HG02759 (cell line): ENCODE results near the gene PITX1.

Source experiments
- ATAC-seq: cut with Tn5 transposase; IDR thresholded peaks from one replicate; pipeline ENCODE4 v1.9.1; 2021; ENCODE audit warnings: mild to moderate bottlenecking, moderate library complexity; ENCODE audit not compliant: unreplicated experiment

PITX1 gene

DNA sequence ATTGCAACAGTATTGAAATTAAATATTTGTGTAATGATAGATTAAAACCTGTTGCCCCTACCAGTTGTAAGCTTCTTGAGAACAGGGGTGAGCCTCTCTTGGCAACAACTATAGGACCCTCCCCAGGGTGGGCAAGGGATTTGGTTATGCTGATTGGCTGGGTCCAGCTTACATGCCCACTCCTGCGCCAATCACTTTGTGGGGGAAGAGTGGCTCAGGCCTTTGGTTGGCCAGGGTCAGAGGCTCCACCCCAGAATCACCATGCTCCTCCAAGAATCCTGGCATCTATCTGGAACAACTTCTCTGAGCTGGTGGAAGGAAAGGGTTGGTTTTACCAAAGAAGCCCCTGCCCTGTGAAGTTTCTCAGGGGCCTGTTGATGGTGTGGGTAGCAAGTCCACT is 8.6 kb upstream of the PITX1 start:
- no peak for ATAC-seq

GRCh38 chr5:135041726-135042125 is 7.7 kb upstream of the PITX1 start:
- no peak for ATAC-seq

GRCh38 chr5:135041145-135041587 is 7.1 kb upstream of the PITX1 start:
- ATAC-seq = no peak

DNA sequence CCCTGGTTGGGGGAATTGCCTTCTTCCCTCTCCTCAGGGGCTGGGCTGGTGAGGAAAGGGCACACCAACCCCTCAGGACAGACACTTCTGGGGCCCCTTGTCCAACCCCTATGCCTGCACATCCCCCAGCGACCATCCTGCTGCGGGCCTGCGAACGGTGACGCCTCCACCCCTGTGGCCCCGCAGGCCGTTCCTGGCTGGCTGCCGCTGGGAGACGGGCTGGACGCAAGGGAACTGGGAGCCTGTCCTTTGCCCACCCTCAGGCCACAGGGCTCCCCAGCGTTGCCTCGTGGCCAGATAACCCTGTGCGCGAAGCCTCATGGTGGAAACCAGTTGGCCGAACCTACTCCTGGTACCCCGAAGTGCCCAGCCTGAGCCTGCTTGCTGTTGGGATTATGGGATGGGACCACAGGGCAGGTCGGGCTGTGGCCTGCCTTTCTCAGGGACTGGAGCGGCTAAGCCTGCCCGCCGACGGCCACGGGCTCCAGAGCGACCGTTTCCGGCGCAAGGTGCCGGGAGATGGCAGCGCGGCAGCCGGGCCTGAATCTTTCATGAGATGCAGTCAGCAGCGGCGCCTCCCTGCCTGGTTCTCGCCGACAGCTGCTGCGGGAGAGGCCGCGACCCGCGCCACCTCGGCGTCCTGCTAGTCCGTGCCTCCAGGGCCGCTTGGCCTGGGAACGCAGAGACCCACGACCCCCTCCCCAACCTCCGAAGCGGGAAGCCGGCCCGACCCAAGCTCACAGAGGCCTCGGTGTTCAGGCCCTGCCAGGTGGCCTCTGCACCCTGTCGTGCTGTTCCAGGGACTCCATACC is 6.5 kb upstream of the PITX1 start:
- no peak for ATAC-seq

- ATAC-seq = no peak
These were observed 6.0 kb upstream of the PITX1 start for GRCh38 chr5:135040034-135040332.

DNA sequence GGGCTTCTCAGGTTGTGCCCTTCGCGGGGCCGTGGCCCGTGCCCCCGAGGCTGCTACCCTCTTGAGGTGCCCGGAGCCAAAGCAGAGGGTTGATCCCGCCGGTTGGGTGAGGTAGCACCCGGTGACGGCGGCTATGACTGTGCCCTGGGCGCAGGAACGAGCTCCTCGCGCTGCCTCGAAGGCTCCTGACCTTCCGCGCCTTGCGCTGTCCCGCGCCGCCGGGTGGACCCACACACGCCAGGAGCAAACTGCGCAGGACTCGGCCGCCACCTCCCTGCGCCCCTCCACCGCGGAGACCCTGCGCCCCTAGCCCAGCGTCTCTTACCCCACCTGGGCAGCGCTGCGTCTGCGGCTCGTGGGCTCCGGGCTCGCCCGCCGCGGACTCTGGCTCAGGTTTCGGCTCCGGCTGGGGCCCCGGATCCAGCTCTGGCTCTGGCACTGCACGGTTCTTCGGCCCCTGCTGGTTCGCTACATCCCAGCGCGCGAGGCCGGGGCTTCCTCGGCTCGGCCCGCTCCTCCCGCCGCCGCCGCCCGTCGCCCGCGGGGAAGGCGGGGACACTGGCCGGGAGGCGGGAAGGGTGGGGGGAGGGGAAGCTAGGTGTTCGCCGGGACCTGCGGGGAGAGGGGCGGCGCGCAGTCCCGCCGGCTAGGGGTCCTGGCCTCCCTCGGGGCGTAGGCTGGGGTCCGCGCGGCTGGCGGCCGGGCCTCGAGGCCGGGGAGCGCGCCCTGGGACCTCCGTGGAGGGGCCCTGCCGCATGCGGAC is 5.4 kb upstream of the PITX1 start:
- no peak for ATAC-seq

GRCh38 chr5:135038813-135039270 is 4.8 kb upstream of the PITX1 start:
- no peak for ATAC-seq

- ATAC-seq = no peak
These were observed 4.3 kb upstream of the PITX1 start for GRCh38 chr5:135038205-135038812.

- ATAC-seq = no peak
These were observed 3.6 kb upstream of the PITX1 start for GRCh38 chr5:135037519-135038204.

- no peak for ATAC-seq
These were observed 2.4 kb upstream of the PITX1 start for GRCh38 chr5:135036405-135036804.

DNA sequence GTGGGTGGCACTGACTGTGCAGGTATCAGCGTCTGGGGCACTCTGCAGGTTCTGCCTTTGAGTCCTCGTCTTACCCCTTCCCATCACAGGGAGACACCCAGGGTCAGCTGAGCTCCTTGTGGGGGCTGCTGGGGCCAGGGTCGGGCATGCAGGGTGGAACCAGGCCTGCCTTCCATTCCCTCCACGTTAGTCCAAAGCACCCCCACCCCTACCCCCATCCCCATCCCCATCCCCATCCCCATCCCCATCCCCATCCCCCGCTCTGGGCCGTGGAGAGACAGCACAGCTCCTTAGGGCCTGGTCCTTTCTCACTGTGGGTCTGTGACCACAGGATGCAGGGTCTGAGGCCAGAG is 1.6 kb upstream of the PITX1 start:
- ATAC-seq = no peak

DNA sequence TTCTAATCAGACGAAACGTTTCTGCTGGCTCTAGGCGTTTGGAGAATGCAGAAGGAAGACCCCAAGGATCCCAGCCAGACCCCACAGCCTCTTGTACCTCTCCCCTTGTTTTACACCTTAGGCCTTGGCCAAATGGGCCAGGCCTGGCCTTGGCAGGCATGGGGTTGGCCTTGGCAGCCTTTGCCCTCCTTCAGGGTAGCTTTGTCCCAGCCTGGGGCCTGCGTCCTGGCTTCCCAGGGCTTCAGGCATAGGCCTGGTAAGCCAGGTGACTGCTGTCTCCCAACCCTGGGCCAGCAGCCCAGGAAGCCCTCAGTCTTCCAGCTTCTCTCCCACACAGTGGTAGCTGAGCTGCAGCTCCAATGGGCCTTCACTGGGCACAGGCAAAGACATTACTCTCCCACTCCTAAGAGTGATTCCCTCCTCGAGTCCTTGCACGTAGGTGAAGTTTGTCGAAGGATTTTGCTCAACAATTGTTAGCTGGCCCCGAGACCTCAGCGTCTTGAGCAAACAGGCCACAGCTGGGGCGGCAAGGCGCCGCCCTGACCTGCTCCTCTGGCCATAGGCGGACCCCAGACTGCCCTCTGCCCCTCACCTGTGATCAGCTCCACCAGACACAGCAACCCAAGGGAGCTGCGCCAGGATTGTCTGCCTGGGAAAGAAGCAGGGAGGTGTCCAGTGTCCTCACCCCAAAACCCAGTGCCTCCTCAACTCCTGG is 1.1 kb upstream of the PITX1 start:
- ATAC-seq = no peak

DNA sequence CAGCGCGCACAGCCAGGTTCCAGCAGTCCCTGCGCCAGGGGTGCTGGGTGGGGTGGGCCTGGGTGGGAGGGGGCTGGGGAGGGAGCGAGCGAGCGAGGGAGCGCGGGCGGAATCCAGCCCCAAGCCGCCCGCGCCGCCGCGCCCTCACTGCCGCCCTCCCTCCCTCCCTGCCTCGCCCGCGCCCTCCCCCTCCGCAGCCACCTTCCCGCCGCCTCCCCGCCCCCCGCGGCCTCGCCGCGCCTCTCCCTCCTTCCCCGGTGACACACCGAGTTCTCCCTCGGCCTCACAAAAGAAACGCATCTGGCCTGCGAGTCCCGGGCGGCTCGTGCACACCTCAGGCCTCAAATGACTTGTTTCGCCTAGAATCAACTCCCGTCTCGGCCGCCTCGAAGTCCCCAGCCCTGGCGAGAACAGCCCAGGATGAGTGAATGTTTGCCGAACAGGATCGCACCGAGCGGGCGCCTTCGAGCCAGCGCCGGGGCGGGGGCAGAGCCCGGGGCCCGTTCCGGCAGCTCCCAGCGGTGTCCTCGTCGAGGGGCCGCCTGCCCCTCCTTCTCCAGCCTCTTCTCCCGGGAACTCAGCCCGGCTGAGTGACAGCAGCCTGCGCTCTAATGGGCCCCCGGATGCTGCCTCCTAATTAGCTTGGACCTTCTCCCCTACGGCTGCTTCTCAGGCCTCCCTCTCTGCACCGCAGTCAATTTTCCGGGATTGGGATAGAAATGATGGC is 371 bp upstream of the PITX1 start:
- ATAC-seq = no peak

DNA sequence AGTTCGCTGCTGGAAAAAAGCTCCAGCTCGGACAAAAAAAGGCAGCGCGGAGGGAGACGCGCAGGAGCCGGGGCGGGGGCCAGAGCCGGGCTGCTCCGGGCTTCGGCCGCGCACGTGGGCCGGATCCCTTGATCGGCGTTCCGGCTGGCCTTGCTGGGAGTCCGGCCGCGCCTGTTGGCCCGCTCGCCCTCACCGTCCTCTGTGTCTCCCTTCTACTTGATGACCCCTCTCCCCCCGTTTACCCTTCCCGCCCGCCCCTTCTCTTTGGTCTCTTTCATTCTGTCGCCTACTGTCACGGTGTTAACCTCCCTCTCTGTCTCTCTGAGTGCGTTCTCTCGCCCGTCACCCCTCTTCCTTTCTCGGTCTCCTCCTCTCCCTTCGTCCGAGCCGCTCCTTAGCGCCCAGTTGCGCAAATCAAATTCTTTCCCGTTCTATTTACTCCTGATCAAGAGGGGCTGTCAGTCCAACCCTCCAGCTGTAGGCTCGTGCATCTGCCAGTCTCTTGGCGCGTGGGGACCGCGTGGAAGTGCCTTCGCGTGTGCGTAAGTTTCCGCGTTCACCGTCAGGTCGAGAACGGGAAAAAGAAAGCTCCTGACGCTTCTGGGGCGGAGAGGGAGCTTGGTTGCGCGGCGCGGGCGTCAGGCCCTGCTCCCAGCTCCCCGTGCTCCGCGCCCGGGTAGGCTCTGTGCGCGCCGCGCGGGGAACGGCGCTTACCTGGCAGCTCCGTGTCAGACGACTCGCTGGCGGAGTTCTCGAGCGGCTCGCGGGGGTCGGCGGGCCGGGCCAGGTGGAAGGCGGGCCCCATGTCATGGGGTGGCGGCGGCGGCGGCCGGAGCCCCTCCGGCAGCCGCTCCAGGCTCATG is 798 bp downstream of the PITX1 start:
- ATAC-seq = no peak

DNA sequence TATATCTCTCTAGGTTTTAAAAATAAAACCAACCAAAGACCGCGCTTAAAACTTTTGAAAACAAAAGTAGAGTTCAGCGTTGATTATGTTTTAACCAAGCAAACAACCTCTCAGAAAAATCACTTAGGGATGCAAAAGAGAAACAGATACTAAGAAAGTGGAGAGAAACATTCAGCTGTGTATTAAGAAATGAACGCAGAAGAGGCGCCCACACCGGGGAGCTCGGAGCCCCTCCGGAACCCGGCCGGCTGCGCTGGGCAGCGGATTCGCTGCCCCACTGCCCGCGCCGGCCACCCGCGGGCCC is 1.4 kb downstream of the PITX1 start:
- no peak for ATAC-seq

- ATAC-seq = no peak
These were observed 2.0 kb downstream of the PITX1 start for GRCh38 chr5:135031813-135032694.

- no peak for ATAC-seq
These were observed 2.8 kb downstream of the PITX1 start for GRCh38 chr5:135030956-135031812.
